ENCODE results near the gene FUT7. TPM values are rescaled to one million over a fixed set of nuclear protein-coding genes. Genes with fewer than 3 reads are reported as not detected.
A peak's percentile ranks its signal among the peaks of the same experiment; 100 is the strongest.
"Not testable (repeated sequence)": the region's sequence is repeated elsewhere in the genome, so short reads cannot be mapped to it uniquely, and the experiment has no call there.

FUT7 gene
- total RNA-seq, 4 donors from 2014 or later = 0.20 TPM; not detected in 3

GRCh38 chr9:137063311-137064026, 31.6 kb upstream of the FUT7 start:
- Histone ChIP-seq H3K27ac (no peak overlapping the region), H3K36me3 (no peaks in the 10 kb centered on the region), H3K4me1 (peaks cover 0 to 9% (median 5%) of the 10 kb centered on the region in 3 donors), H3K9me3 (no peaks in the 10 kb centered on the region), H3K27me3 (peaks cover 30% of the 10 kb centered on the region), H3K4me3 (no peak overlapping the region)
- no CpG with 5 or more reads among the region's 26 CpGs for WGBS, 2 donors (ENCODE audit: low coverage in 1 of 2)
- TF ChIP-seq POLR2AphosphoS5 (IDR thresholded peaks at IDR 0.05) = no peak
- no peak for TF ChIP-seq CTCF (IDR thresholded peaks at IDR 0.05)
- TF ChIP-seq POLR2A (IDR thresholded peaks at IDR 0.05) = no peak
- TF ChIP-seq EP300 (IDR thresholded peaks at IDR 0.05) = no peak
- no peak for ATAC-seq

- ATAC-seq, H3K36me3 ChIP-seq, H3K27ac ChIP-seq, H3K4me3 ChIP-seq, H3K9me3 ChIP-seq: not testable (repeated sequence)
- H3K27me3 ChIP-seq = peaks cover 23% of the 10 kb centered on the region
- WGBS, 2 donors (ENCODE audit: low coverage in 1 of 2) = 100% methylated on average over 1 of the region's 9 CpGs; no CpG with 5 or more reads in 1 of the 2 donors
- H3K4me1 ChIP-seq = peaks cover 0 to 13% (median 5%) of the 10 kb centered on the region in 3 donors
Observed at GRCh38 chr9:137062798-137063197, 30.9 kb upstream of the FUT7 start.

GRCh38 chr9:137062384-137062783, 30.5 kb upstream of the FUT7 start:
- TF ChIP-seq CTCF (IDR thresholded peaks at IDR 0.05) (no peak), EP300 (IDR thresholded peaks at IDR 0.05) (no peak), POLR2AphosphoS5 (IDR thresholded peaks at IDR 0.05) (no peak), POLR2A (IDR thresholded peaks at IDR 0.05) (no peak)
- no peaks in the 10 kb centered on the region for H3K36me3 ChIP-seq
- no peaks in the 10 kb centered on the region for H3K9me3 ChIP-seq
- peaks cover 23% of the 10 kb centered on the region for H3K27me3 ChIP-seq
- no peak overlapping the region for H3K27ac ChIP-seq
- no peak overlapping the region for H3K4me3 ChIP-seq
- WGBS, 2 donors (ENCODE audit: low coverage in 1 of 2) = 75% methylated on average over 4 of the region's 15 CpGs; no CpG with 5 or more reads in 1 of the 2 donors
- peaks cover 0 to 17% (median 7%) of the 10 kb centered on the region in 3 donors for H3K4me1 ChIP-seq
- ATAC-seq = no peak

- 66 to 88% methylated on average over 2 to 8 of the region's 9 CpGs for WGBS, 2 donors (ENCODE audit: low coverage in 1 of 2)
- Histone ChIP-seq H3K9me3 (no peaks in the 10 kb centered on the region), H3K4me1 (peaks cover 0 to 46% (median 29%) of the 10 kb centered on the region in 3 donors), H3K27ac (no peak overlapping the region), H3K36me3 (no peaks in the 10 kb centered on the region), H3K4me3 (no peak overlapping the region), H3K27me3 (peaks cover 20% of the 10 kb centered on the region)
- no peak for ATAC-seq
- TF ChIP-seq EP300 (IDR thresholded peaks at IDR 0.05) (no peak), CTCF (IDR thresholded peaks at IDR 0.05) (no peak), POLR2AphosphoS5 (IDR thresholded peaks at IDR 0.05) (no peak), POLR2A (IDR thresholded peaks at IDR 0.05) (no peak)
Observed at GRCh38 chr9:137058521-137059234, 26.8 kb upstream of the FUT7 start.

GRCh38 chr9:137057545-137057944, 25.7 kb upstream of the FUT7 start:
- Histone ChIP-seq H3K4me3 (no peak overlapping the region), H3K4me1 (peaks cover 0 to 56% (median 37%) of the 10 kb centered on the region in 3 donors), H3K9me3 (no peaks in the 10 kb centered on the region), H3K27ac (peak overlapping the region in 1 of 4 donors; percentile 26), H3K27me3 (peaks cover 24% of the 10 kb centered on the region), H3K36me3 (no peaks in the 10 kb centered on the region)
- no peak for ATAC-seq
- TF ChIP-seq EP300 (IDR thresholded peaks at IDR 0.05) (no peak), CTCF (IDR thresholded peaks at IDR 0.05) (no peak), POLR2A (IDR thresholded peaks at IDR 0.05) (no peak), POLR2AphosphoS5 (IDR thresholded peaks at IDR 0.05) (no peak)
- WGBS, 2 donors (ENCODE audit: low coverage in 1 of 2) = 40 to 51% methylated on average over 4 to 11 of the region's 16 CpGs
